HT-29 (cell line): ENCODE measurements around the gene SULT1A1. TPM values are rescaled to one million over a fixed set of nuclear protein-coding genes. Genes with fewer than 3 reads are reported as not detected.
"Not testable (repeated sequence)": the region's sequence is repeated elsewhere in the genome, so short reads cannot be mapped to it uniquely, and the experiment has no call there.

ENCODE experiments used
- DNase-seq: peaks from one replicate; pipeline ENCODE4 v3.0.0-alpha.2; 2015; ENCODE audit warnings: low spot score
- total RNA-seq: library from RNA; depleted of rRNA; stranded (reverse); fragments of >200 nt; shearing (Covaris generic); gene quantifications from 2 replicates; pipeline ENCODE4 v1.2.3, GENCODE V29; 2014

The SULT1A1 gene
- total RNA-seq, 1 experiment from 2014 or later: 30.9 TPM

GRCh38 chr16:28591355-28591754 is 18.5 kb downstream of the SULT1A1 start:
- no peak for DNase-seq

- DNase-seq: no peak
Observed at GRCh38 chr16:28590384-28591340, 19.2 kb downstream of the SULT1A1 start.

- DNase-seq: no peak
Observed at GRCh38 chr16:28589930-28590329, 19.9 kb downstream of the SULT1A1 start.

- no peak for DNase-seq
Observed at GRCh38 chr16:28589069-28589468, 20.8 kb downstream of the SULT1A1 start.

GRCh38 chr16:28587386-28587785 is 22.5 kb downstream of the SULT1A1 start:
- no peak for DNase-seq

DNA sequence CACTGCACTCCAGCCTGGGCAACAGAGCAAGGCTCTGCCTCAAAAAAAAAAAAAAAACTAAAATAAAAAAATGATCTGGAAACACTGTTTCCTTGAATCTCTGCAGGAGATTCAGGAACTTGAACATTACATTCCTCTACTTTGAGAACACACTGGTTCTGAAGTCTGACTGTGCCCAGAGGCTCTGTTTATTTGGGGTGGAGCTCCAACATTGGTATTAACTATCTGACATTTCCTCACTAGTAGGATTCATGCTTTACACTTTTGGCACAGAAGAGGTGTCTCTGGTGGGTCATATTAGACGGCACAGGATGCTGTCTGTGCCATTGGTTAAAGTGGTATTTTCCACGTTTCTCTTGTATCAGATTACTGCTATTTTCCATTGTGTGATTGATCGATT is 23.4 kb downstream of the SULT1A1 start:
- DNase-seq: no peak

DNA sequence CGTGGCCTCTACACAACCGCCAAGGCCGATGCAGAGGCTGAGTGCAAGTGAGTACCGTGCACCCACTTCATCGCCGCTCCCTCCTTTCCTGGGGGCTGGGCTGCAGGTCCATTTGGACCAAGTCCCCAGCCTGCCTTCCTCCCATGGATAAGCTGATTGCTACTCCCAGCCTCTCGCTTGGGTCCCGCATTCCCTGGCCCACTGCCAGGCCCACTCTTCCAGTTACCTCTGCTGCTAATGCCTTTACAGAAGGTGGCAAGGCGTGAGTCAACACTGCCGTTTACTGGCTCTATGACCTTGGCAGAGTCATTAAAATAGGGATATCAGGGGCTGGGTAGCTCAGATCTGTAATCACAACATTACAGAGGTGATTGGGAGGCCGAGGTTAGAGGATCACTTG is 24.2 kb downstream of the SULT1A1 start:
- peak; percentile 51 for DNase-seq

DNA sequence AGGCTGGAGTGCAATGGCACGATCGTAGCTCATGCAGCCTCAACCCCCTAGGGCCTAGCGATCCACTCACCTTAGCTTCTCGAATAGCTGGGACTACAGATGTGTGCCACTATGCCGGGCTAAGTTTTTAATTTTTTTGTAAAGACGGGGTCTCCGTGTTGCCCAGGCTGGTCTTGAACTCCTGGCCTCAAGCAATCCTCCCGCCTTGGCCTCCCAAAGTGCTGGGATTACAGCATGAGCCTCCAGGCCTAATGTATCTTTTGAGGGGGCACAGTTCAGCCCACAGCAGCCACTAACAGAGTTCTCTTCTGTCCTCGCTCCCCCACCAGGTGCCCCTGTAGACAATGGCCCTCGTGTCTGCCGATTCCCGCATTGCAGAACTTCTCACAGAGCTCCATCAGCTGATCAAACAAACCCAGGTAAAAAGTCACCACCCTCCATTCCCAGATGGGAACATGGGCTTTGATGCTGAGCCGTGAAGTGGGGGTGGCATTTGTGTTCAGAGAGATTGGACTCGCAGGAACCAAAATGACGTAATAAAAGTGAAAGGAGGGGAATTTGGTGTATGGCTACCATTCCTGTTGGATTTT is 29.0 kb downstream of the SULT1A1 start:
- no peak for DNase-seq

DNA sequence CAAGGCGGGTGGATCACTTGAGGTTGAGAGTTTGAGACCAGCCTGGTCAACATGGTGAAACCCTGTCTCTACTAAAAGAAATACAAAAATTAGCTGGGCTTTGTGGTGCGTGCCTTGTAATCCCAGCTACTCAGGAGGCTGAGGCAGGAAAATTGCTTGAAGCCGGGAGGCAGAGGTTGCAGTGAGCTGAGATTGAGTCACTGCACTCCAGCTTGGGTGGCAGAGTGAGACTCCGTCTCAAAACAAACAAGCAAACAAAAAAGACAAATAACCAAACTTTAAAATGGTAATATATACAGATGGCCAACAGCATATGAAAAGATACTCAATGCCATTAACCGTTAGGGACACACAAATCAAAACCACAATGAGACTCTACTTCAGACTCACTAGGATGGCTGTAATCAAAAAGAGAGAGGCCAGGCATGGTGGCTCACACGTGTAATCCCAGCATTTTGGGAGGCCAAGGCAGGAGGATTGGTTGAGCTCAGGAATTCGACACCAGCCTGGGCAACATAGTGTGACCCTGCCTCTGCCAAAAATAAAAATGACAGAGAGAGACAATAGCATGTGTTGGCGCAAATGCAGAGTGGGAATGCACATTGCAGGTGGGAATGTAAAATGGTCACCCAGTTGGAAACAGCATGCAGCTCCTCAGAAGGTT is 34.3 kb downstream of the SULT1A1 start:
- DNase-seq: no peak

GRCh38 chr16:28574925-28575324 is 34.9 kb downstream of the SULT1A1 start:
- no peak for DNase-seq

DNA sequence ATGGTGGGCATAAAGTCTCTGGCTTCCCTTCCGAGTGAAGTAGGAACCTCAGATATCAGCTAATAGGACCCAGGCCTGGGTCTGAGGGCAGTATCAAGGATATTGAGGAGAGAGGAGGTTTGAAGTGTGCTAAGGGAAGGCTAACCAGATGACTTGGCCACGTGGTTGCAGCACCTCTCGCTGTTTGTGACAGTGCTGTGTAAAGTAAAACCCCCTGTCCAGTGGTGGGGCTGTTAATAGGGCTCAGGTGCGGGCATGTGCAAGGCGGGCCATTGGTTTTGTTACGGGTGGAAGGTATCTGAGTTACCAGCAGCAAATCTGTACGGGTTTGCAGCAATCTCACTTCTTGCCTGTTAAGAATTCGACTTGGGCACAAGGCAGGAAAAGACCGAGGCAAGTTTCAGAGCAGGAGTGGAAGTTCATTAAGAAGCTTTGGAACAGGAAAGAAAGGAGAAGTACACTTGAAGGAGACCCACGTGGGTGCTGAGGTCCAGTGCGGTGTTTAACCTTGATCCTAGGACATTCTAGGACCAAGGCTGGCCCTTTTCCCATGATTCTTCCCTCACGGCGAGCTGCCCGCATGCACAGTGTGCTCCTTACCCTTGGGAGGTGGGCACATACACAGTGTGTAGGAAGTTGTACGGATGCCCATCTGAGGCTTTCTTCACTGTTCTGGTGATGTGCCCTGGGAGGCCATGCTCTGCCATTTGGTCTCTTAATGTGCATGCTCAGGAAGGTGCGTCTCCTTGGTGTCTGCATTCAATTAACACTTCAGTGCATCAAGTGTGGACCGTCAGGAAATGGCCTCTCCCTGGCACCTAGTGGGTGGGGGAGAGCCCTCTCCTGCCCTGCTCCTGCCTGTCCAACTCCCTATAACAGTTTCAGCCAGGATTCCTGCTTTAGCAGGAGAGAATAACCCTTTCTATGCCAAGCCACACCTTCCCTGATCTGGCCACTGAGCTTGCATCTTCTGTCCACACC is 35.8 kb downstream of the SULT1A1 start:
- DNase-seq: no peak

DNA sequence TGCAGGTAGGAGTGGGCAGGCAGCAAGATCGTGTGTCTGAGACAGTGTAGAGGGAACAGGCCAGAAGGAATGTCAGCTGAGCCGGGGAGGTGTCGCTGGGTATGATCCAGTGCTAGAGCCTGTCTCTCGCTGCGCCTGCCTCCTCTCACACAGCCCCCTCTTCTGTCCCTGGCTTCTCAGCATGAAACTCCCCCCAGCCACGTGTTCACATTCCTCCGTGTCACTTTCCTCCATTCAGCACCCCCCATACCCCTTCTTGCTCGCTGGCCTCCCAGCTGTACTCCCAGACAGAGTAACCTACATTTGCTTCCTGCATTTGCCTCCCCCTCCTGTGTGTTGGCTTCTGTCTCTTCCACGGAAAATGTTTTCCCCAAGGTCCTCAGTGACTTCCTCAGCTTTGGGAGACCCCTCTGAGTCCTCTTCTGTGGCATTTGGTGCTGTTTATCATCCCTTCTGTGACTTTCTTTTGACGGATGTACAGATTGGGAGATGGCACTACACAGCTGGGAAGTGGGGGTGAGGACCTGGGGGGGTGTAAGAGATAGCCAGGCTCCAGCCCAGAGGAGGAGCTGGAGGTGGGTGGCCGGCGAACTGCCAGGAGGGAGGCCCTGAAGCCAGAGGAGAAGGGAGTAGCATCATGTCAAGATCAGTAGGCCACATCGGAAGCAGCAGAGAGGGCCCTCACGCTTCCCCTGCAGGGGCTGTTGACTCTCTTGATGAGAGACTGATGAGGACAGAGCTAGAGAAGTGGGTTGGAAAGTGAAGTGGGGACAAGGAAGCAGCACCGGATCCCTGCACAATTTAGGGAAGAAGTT is 36.9 kb downstream of the SULT1A1 start:
- no peak for DNase-seq

- DNase-seq: no peak
Observed at GRCh38 chr16:28569968-28570752, 39.7 kb downstream of the SULT1A1 start.

DNA sequence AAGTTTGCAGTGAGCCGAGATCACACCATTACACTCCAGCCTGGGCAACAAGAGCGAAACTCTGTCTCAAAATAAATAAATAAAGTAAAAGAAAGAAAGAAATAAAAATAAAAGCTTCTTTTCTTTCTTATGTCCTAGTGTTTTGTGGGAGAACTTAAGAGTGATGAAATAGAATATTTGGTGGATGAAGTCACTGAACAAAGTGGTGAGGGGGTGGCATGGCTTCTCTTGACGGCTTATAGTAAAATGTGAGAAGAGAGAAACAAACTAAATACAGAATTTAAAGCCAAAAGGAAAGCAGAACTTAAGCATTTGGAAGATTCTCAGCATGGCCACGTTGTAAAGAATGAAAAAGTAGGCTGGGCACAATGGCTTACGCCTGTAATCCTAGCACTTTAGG is 40.8 kb downstream of the SULT1A1 start:
- no peak for DNase-seq

DNA sequence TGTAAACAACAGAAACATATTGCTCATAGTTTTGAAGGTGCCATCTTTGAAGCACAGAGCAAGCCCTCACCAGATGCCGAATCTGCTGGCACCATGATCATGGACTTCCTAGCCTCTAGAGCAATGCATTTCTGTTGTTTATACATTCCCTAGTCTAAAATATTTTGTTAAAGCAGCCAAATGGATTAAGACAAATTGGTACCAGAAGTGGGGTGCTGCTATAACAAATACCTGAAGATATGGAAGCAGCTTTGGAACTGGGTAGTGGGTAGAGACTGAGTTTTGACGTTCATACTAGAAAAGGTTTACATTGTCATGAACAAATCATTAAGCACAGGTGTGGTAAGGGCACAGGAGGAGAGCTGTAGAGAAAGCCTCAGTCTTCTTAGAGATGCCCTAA is 42.6 kb downstream of the SULT1A1 start:
- DNase-seq: no peak

- DNase-seq: not testable (repeated sequence)
Observed at GRCh38 chr16:28566233-28566925, 43.5 kb downstream of the SULT1A1 start.

- DNase-seq: no peak
Observed at GRCh38 chr16:28563218-28563617, 46.6 kb downstream of the SULT1A1 start.

- DNase-seq: no peak
Observed at GRCh38 chr16:28562199-28562598, 47.6 kb downstream of the SULT1A1 start.
